NB4 (cell line): ENCODE measurements around the gene TP73.

Experiments
- CTCF ChIP-seq: IDR thresholded peaks from one replicate; pipeline ENCODE4 v1.5.1; 2012; ENCODE audit warnings: low read depth, low read length
- POLR2A ChIP-seq: IDR thresholded peaks from 2 replicates; pipeline ENCODE4 v1.6.1; 2011; ENCODE audit warnings: mild to moderate bottlenecking; ENCODE audit not compliant: insufficient read length; ENCODE audit errors: extremely low read depth

DNA sequence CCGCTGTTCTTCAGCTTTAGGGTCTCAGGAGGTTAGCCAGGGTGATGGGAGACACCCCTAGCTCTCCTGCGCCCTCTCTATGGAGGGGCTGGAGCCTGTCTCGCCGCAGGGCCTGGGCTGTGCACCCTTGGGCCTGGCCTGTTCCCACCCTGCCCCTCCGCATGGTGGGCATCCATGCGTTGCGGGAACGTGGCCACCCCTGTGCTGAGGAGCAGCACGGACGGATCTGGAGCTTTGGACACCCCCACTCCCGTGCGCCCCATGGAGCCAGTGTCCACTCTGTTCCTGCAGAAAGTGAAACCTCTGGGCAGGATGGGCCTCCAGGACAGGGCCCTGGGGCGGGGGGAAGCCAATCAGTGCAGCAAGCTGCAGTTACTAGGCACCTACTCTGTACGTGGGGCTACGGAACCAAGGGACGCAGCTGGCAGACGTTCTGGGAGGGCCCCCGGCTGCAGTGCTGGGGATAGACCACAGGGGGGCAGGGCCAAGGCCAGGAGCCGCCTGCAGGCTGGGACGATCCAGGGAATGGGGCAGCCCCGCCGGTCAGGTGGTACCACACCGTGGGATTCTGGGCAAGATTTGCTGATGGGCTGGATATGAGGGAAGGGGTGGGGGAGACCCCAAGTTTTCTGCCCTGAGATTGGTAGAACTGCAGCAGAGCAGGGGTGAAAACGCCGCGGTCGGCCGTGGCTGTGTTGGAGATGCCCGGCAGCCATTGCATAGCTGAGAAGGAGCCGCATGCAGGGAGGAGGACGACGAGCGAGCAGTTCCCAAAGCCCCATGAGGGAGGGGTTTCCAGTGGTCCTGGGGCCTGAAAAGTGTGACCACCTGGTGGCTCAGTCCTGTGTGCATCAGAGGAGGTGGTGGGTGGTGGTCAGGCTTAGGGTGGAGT is 43.3 kb downstream of the TP73 start:
- TF ChIP-seq POLR2A, result no peak
- peak; percentile 80 for TF ChIP-seq CTCF
